ENCODE results near the gene PRPF40B.

The PRPF40B gene

DNA sequence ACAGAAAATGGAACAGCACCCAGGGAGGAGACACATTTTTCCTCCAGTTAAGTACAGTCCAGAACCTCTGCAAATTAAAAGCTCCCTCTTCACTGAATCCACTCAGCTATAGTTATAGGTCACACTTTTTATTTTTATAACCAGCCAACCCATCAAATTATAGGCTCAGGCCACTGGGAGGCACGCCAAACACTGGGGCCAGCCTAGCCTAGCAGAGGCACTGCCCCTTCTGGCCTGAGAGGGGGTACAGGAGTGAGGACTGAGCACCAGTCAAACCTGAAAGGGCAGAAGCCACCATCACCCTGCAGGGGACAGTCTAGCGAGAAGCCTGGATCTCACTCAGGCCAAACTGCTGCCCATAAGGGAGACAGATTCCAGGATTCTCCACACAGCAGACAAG is 64.6 kb downstream of the PRPF40B start:
- no peak for DNase-seq (ENCODE audit: low spot score)

DNA sequence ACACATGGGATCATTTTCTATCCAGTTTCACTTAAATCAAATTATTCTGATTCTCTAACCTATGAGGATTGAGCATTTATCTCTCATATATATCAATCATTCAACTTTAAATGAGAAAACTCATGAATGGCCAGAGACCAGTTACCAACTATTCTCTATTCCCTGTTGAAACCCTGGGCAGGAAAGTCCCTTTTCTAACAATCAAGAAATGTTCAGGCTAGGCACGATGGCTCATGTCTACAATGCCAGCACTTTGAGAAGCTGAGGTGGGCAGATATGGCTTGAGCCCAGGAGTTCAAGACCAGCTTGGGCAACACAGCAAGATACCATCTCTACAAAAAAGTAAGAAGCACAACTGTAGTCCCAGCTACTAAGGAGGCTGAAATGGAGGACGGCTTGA is 65.9 kb downstream of the PRPF40B start:
- DNase-seq (ENCODE audit: low spot score): no peak

DNA sequence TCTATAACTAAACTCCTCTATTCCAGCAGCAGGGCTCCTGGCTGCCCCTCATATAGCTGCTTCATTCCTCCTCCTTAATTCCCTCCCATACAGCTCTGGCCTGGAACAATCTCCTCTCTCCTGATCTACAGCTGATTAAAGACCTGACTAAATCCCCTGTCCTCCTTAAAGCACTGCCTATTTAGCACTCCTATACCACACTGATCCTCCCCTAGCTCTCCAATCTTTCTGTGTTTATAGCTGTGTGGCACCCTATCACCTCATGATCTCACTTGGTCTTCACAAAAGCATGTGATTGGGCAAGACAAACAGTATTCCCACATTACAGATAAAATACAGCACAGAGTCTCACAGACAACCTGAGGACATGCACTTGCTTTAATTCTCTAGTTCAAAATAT is 66.4 kb downstream of the PRPF40B start:
- no peak for DNase-seq (ENCODE audit: low spot score)

GRCh38 chr12:49692851-49693250 is 69.5 kb downstream of the PRPF40B start:
- no peak for DNase-seq (ENCODE audit: low spot score)

- DNase-seq (ENCODE audit: low spot score): no peak
Observed at GRCh38 chr12:49693931-49694444, 70.6 kb downstream of the PRPF40B start.

Measured in Ammon's horn (tissue), 1 donor.